Astrocyte of the hippocampus (primary cell): ENCODE measurements around the gene PNMT.
A peak's percentile ranks its signal among the peaks of the same experiment; 100 is the strongest.

Experiments
- DNase-seq: peaks from one replicate; pipeline ENCODE4 v3.0.0; 2011; ENCODE audit warnings: low read depth, low spot score

Gene PNMT

GRCh38 chr17:39669897-39670735, 1.9 kb downstream of the PNMT start:
- no peak for DNase-seq

DNA sequence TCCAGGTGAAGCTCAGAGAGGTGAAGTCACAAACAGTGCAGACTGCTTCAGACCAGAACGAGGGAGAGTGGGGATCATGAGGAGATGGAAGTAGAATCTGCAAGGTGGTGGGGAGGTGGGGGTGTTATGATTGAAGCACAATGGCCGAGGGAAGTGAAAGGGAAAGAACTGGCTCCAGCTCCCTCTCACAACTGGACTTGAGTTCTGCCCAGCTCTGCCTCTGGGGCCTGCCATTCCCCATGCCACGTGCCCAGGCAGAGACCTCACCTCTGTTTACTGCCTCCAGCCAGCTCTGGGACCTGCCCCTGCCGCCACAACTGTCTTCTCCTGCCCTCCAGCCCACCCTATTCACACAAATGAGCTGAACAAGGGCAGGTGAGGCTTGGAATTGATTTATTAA, 2.5 kb downstream of the PNMT start:
- DNase-seq, result no peak

DNA sequence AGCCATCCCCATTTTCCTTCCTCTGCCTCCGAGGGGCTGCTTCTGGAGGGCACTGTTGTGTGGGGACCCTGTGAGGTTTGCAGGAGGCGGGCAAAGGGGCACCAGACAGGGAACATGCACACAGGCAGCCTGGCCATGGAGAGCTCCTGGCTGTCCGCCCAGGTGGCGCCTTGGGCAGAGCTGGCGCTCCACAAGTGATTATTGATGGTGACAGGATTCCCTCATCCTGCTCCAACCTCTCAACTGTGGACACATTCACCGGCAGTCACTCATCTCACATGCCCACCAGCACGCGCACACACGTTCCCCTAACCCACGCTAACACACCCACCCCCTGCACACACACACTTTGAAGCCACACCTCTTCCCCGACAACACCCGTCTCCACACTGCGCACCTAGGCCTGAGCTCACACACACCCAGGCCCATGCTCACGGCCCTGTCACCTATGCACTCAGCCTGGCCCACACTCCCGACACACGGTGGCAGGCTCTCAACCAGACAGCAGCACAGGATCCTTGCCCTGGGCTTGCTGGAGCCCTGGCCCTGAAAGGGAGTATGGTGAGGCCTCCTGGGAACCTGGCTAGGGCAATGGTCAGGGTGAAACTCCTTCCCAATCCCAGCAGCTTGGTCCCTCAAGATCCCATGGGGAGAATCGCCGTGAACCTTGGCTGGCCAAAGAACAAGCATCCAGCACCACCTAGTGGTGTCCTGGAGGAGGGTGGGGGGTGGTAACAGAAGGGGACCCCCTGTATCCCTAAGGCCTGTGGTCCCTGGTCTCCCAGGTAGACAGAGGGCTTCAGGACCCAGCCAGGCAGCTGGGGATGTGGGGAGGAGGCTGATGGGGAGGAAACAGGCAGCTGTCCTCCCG, 3.6 kb downstream of the PNMT start:
- peak; percentile 64 for DNase-seq

DNA sequence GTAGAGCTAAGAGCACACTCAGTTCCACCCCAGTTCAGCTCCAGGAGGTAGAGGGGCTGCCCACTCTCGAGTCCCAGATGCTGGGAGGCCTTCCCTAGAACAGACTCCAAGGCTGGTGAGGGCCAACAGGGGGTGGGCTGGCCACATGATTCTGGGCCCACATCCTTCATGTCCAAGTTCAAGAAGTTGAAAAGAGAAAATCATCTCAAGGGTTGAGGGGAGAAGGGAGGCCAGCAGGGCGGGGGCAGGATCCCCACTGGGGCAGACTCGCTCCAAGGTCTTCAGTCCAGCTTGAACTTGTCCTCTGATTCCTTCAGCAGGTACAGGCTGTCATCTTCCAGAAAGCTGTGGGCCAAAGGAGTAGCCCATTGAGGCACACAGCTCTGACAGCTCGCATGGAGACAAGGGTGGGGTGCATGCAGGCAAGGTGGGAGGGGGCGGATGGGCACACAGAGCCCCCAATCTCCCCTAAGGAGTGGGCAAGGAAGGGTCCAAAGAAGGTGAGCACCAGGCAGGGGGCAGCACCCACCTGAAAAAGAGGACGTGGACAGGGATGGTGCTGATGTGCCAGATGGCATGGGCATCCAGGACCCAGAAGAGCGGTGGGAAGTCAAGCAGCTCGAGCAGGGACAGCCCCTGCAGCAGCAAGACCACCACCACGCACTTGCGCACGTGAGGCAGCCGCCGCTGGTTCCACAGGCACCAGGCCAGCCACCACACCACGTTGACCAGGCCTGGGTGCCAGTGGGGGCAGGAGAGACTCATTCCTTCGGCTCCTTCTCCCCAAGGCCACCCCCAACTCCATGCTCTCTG, 4.5 kb downstream of the PNMT start:
- no peak for DNase-seq

DNA sequence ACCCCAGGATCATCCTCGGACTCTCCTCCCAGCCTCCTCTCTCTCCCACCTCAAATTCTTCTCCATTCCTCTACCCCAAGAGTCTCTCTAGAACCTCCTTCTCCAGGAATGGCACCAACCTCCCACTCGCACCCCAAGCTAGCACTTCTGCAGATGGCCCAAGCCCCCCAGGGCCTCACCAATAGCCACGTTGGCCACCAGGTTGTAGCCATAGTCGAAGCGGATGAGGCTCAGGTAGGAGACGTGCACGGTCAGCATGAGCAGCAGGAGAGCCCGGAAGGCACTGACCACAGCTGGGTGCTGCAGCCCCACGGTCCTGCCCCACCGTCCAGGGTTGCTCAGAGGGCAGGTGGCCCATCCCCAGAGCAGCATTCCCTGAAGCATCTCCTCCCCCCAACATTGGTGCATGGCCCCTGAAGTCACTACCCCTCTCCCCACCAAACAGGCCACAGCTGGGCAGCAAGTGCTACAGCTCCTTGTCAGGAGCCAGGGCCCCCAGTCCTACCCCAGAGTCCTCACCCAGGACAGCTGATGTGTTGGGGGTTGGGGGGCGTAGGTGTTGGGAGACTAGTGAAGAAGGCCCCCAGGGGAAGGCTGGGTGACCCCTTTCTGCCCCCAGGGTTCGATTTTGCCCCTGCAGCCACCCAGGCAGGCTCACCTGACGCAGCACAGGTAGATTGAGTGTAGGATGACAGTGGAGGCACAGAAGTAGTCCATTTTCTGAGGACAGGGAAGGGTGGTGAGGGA, 5.3 kb downstream of the PNMT start:
- no peak for DNase-seq

- no peak for DNase-seq
Observed at GRCh38 chr17:39674179-39674578, 5.9 kb downstream of the PNMT start.

- no peak for DNase-seq
Observed at GRCh38 chr17:39674702-39675389, 6.6 kb downstream of the PNMT start.

DNA sequence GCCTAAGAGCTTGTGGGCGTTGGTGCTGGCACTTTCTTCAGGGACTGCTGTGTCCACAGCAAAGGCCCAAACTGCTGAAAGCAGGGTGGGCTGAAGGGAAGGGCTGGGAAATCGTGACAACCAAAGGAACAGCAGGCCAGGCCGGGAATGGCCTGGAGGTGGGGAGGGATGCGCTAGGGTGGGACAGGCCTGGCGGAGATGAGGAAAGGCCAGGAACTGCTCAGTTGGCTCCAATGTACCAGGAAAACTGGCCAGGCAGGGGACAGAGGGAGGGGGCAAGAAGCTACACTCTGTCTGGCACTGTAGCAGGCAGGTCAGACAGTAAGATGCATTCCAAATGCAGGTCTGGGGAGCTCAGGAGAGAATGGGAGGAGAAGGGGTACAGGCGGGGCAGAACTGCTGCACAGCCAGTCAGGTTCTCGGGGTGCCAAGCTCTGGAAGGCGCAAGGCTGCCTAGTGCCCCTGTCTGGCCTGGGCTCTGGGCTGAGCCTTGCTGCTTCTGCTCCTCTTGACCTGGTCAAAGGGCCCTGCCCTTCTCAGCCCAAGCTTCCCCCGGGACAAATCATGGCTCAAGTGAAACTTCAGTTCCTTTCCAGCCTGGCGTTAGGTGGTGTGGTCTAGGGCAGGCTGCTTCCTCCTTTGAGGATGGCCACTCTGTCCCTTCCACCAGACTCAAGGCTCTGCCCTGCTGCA, 7.3 kb downstream of the PNMT start:
- DNase-seq, result no peak

DNA sequence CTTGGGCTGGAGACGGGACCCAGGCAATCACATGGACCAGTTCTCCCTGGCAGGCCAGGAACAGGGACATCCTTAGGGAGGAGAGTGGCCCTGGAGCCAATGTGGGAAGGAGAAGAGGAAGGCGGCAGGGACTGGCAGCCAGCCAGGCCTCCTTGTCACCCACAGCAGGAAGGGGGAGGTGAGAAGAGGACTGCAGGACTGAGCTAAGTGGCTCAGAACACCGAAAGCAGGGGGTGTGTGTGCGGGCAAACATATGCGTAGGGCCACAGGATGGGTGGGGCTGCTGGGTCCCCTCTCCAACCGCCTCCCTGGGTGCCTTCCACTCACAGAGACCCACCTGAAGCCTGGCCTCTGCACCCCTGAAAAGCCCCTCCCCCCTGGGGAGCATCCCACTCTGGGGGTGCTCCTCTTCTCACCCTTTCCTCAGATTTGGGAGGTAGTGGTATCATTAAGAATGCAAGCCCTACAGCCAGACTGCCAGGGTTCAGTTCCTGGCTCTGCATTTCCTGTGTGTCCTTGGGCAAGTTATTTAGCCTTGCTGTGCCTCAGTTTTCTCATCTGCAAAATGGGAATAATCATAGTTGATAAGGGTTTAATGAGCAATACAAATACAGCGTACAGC, 8.1 kb downstream of the PNMT start:
- peak; percentile 53 for DNase-seq

DNA sequence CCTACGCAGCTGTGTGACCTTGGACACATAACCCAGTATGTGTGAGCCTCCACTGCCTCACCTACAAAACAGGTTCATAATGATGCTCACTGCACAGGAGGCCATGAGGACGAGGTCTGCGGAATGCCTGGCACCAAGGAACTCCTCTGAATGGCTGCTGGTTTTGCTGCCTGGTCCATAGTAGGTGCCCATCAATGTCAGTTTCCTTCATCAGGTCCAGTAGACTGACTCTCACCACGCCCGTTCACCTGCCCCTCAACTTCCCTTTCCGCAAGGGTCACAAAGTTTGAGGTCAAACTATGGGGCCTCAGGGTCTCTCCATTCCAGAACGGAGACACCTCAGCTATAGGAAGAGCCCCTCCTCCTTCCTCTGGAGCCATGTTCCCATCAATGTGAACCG, 8.8 kb downstream of the PNMT start:
- DNase-seq, result no peak

DNA sequence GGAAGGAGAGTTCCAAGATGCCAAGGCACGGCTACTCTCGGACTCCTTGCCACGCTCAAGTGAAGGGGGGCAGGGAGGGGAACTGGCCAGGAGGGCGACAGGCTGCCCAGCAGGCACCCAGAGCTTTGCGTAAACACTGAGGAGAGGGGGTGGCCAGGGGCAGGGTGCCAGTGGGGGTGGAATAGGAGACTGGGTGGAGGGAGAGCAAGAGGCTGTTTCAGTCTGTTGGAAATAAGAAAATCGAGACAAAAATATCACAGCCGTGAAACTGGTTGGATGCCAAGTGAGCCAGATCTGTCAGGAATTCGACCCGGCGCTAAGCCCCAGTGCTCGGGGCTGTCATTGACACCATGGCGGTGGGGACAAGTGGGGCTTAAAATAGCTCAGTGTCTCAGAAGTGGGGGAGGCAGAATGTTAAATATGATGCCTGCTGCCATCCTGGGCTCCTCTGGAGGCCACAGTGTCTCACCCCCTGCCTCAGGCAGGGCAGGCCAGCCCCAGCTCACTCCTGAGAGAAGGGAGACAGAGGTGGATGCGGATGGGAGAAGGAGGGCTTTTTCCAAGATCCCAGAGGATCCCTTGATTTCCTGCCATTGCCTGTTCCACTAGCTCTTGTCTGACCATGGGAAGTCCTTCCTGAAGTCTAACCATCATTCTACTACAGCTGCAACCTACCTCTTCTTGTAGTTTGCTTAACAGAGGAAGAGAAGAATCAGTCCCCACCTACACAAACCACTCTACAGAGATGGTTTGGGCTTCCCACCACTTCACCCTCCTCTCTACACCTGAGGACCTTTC, 9.5 kb downstream of the PNMT start:
- peak; percentile 59 for DNase-seq

- DNase-seq, result no peak
Observed at GRCh38 chr17:39678340-39679116, 10.3 kb downstream of the PNMT start.

- no peak for DNase-seq
Observed at GRCh38 chr17:39679521-39680192, 11.4 kb downstream of the PNMT start.

DNA sequence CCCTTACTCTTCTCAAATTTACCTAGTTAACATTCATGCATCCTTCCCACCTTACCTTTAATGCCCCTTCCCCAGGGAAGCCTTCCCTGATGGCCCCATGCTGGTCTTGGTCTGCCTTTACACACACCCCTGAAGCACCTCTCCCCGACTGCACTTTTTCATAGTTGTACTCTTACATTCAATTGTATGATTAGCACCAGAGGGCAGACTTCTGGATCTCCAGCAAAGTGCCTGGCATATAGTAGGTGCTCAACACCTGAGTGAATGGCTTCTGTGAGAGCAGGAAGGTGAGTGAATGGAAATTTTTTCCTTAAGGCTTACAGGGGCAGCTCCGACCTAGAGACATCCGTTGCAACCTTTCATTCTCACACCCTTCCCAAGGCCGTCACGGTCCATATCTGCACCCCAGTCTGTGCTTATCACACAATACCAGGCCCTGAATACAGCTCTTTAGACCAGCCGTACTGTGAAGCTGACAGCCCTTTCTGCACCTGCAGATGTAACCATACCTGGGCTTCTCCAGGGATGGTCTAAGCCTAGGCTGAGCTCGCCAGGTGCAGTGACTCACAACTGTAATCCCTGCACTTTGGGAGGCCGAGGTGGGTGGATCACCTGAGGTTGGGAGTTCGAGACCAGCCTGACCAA, 15.2 kb downstream of the PNMT start:
- DNase-seq, result no peak

DNA sequence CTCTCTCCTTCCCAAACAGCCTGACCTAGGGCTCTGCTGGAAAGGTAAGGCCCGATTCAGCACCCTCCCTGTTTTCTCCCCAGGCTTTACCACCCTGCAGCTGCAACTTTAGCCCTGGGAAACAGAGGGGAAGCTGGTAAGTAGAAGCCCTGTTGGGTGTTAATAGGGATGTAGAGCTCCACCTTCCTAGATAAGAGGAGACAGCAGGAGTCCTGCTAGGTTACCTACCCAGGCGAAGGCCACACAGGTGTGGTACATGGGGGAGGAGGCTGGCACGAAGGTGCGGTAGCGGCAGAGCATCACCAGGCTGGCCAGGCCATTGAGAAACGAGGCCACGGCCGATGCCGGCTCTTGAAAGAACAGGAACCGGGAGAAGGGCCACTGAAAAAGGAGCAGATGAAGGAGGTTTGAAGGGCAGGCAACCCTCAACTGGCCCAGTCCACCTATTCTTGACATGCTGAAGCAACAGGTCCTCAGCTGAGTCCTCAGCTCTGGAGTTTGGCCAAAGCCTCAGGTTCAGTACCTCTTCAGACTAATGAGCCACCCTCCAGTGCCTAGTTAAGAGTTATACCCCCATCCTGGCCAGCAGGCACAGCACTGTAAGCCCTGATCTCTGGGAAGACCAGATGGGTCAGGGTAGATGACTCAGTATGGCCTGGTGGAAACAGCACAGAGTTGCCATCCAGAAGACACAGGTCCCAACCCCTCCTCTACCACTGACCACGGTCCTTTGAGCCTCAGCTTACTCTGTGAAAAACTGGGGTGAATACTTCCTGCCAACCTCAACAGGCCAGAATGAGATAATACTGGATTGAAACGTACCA, 16.3 kb downstream of the PNMT start:
- DNase-seq, result no peak

DNA sequence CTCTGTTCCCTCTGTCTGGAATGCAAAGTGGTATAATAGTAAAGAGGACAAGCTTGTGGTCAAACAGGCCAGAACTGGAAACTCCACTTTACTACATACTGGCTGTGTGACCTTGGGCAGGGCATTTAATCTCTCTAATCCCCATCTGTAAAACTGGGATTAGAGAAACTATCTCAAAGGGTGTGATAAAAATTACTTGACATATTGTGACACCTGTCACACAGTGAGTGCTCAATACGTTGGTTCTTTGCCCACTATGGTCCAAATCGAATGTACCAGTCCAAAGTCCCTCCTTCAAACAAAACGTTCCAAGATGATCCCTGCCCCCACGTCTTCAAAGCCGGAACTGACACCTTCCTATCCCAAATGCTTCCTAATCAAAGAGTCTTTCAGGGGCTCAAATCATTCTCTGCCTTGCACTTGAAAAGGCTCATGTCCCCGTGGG, 18.9 kb downstream of the PNMT start:
- no peak for DNase-seq
